NOMO-1 treated with dmso at 0.1 percent for 144 hours (cell line): ENCODE results near the gene SLC36A3.
"Not testable (repeated sequence)": the region's sequence is repeated elsewhere in the genome, so short reads cannot be mapped to it uniquely, and the experiment has no call there.

Experiments
- DNase-seq: peaks from one replicate; lab custom pipeline; 2025; ENCODE audit not compliant: unreplicated experiment; lab: John Stamatoyannopoulos, UW

SLC36A3 gene

GRCh38 chr5:151309266-151309665 is 5.7 kb upstream of the SLC36A3 start:
- DNase-seq = not testable (repeated sequence)

- peak; percentile 5 for DNase-seq
Measured at GRCh38 chr5:151298063-151298855, 5.3 kb downstream of the SLC36A3 start.

- no peak for DNase-seq
Measured at GRCh38 chr5:151296974-151297373, 6.6 kb downstream of the SLC36A3 start.

GRCh38 chr5:151296478-151296830 is 7.1 kb downstream of the SLC36A3 start:
- no peak for DNase-seq

GRCh38 chr5:151295791-151296477 is 7.6 kb downstream of the SLC36A3 start:
- peak; percentile 72 for DNase-seq

GRCh38 chr5:151295138-151295537 is 8.4 kb downstream of the SLC36A3 start:
- peak; percentile 41 for DNase-seq

- DNase-seq = no peak
Measured at GRCh38 chr5:151293624-151294023, 9.9 kb downstream of the SLC36A3 start.

GRCh38 chr5:151288180-151288579 is 15.4 kb downstream of the SLC36A3 start:
- no peak for DNase-seq

GRCh38 chr5:151286246-151286645 is 17.3 kb downstream of the SLC36A3 start:
- DNase-seq = no peak

- no peak for DNase-seq
Measured at GRCh38 chr5:151285683-151286082, 17.9 kb downstream of the SLC36A3 start.

- DNase-seq = peak; percentile 0
Measured at GRCh38 chr5:151284392-151284967, 19.1 kb downstream of the SLC36A3 start.

GRCh38 chr5:151283120-151283825 is 20.3 kb downstream of the SLC36A3 start:
- no peak for DNase-seq

GRCh38 chr5:151281001-151281639 is 22.4 kb downstream of the SLC36A3 start:
- no peak for DNase-seq

GRCh38 chr5:151280443-151280842 is 23.1 kb downstream of the SLC36A3 start:
- DNase-seq = no peak

- no peak for DNase-seq
Measured at GRCh38 chr5:151278845-151279244, 24.7 kb downstream of the SLC36A3 start.

- no peak for DNase-seq
Measured at GRCh38 chr5:151275803-151276202, 27.8 kb downstream of the SLC36A3 start.

GRCh38 chr5:151274666-151275065 is 28.9 kb downstream of the SLC36A3 start:
- DNase-seq = no peak

- DNase-seq = no peak
Measured at GRCh38 chr5:151271336-151271735, 32.2 kb downstream of the SLC36A3 start.

- no peak for DNase-seq
Measured at GRCh38 chr5:151270599-151270998, 33.0 kb downstream of the SLC36A3 start.

- DNase-seq = no peak
Measured at GRCh38 chr5:151267491-151268260, 35.9 kb downstream of the SLC36A3 start.
